Sigmoid colon (tissue), 7 donors: ENCODE results near the gene ERMAP. TPM values are rescaled to one million over a fixed set of nuclear protein-coding genes. Genes with fewer than 3 reads are reported as not detected.

Experiments
- DNase-seq: peaks from one replicate; pipeline ENCODE4 v3.0.0-alpha.2; 2019
- H3K27ac ChIP-seq, 4 donors: fragments of 200-600 bp; sonication (generic); one replicate each; pipeline ENCODE4 v1.5.1; 2016 to 2019; ENCODE audit warnings: mild to moderate bottlenecking in 1 of 4
- H3K27me3 ChIP-seq, 3 donors: fragments of 200-600 bp; sonication (generic); one replicate each; pipeline ENCODE4 v1.5.1; 2019; ENCODE audit warnings: mild to moderate bottlenecking in 1 of 3
- H3K36me3 ChIP-seq, 4 donors: fragments of 200-600 bp; sonication (generic); one replicate each; pipeline ENCODE4 v1.5.1; 2016 to 2019
- H3K4me1 ChIP-seq, 4 donors: fragments of 200-600 bp; sonication (generic); one replicate each; pipeline ENCODE4 v1.5.1; 2017 to 2019
- H3K4me3 ChIP-seq, 4 donors: fragments of 200-600 bp; sonication (generic); one replicate each; pipeline ENCODE4 v1.5.1; 2017 to 2019; ENCODE audit warnings: mild to moderate bottlenecking in 2 of 4, moderate library complexity in 1 of 4
- H3K9me3 ChIP-seq, 4 donors: fragments of 200-600 bp in 3 of 4; sonication (generic) in 3 of 4; one replicate each; pipeline versions ENCODE4 v1.5.1 to v1.6.1; 2013 to 2019
- EP300 ChIP-seq, 4 donors: sonication (generic); formaldehyde crosslinking; IDR thresholded peaks; one replicate each; pipeline ENCODE4 v1.6.1; 2017; ENCODE audit warnings: antibody characterized with exemption in 4 of 4
- POLR2A ChIP-seq, 2 donors: fragments of 450-650 bp; IDR thresholded peaks; one replicate each; pipeline ENCODE4 v1.6.1; 2016; ENCODE audit warnings: antibody characterized with exemption in 2 of 2, mild to moderate bottlenecking in 2 of 2, moderate library complexity in 2 of 2
- POLR2AphosphoS5 ChIP-seq, 4 donors: sonication (generic); formaldehyde crosslinking; IDR thresholded peaks; one replicate each; pipeline ENCODE4 v1.6.1; 2017; ENCODE audit warnings: antibody characterized with exemption in 4 of 4
- WGBS, 2 donors: extraction: QIAGEN DNeasy Blood & Tissue Kit; methylation state at CpG; one replicate each; pipeline ENCODE4 v1.1.7; 2013; 5-methylcytosine and 5-hydroxymethylcytosine counted together
- intact Hi-C: fragments of 100-400 bp; cut with DNase I; formaldehyde crosslinking; loops from one replicate; pipeline ENCODE4 v1.15.1; 2023
- polyA plus RNA-seq, 3 donors: library from polyadenylated mRNA; stranded (reverse); fragments of 200-250 nt; gene quantifications; one replicate each; pipeline ENCODE4 v1.2.3, GENCODE V29; 2013
- total RNA-seq, 4 donors: library from RNA; depleted of rRNA; stranded (reverse); fragments of >200 nt; gene quantifications; one replicate each; pipeline ENCODE4 v1.1.0, GENCODE V29; 2016
- TF ChIP-seq, protein P1 (sequence below), 4 experiments: fragments of 450-650 bp in 3 of 4; fragments of 200-600 bp in 1 of 4; IDR thresholded peaks; one replicate each; pipeline ENCODE4 v1.5.1; 2016 to 2019; ENCODE audit warnings: antibody characterized with exemption in 4 of 4, mild to moderate bottlenecking in 3 of 4, moderate library complexity in 2 of 4
- donor health status: healthy with polysubstance abuse.
- donor health status: Bipolar disorder and iron deficiency.
- donor health status: healthy.

The ERMAP gene
- total and polyA plus RNA-seq, 7 donors, result 3.5 to 18.6 (median 9.5) TPM

DNA sequence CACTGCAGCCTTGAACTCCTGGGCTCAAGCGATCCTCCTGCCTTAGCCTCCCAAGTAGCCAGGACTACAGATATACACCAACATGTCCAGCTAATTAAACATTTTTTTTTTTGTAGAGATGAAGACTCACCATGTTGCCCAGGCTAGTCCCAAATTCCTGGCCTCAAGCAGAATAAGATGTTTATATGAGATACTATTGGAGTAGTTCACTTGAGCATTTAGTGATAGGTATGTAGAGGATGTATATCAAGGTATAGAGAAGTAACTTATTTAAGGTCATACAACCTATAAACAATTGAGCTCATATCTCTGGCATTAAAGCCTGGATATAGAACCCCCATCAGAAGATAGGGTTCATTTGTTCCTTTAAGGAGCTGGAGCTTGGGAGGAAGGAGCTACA lies 36.7 kb upstream of the ERMAP start:
- Histone ChIP-seq H3K36me3 (peaks cover 12 to 48% (median 18%) of the 10 kb centered on the region in 4 donors), H3K27me3 (no peaks in the 10 kb centered on the region), H3K4me3 (no peak overlapping the region), H3K27ac (no peak overlapping the region), H3K9me3 (no peaks in the 10 kb centered on the region), H3K4me1 (peaks cover 0 to 5% (median 5%) of the 10 kb centered on the region in 4 donors)
- intact Hi-C loops, result no loop called here
- TF ChIP-seq POLR2AphosphoS5 (IDR thresholded peaks at IDR 0.05), result no peak
- no peak for TF ChIP-seq EP300 (IDR thresholded peaks at IDR 0.05)
- TF ChIP-seq POLR2A (IDR thresholded peaks at IDR 0.05), result no peak
- TF ChIP-seq, protein P1, sequence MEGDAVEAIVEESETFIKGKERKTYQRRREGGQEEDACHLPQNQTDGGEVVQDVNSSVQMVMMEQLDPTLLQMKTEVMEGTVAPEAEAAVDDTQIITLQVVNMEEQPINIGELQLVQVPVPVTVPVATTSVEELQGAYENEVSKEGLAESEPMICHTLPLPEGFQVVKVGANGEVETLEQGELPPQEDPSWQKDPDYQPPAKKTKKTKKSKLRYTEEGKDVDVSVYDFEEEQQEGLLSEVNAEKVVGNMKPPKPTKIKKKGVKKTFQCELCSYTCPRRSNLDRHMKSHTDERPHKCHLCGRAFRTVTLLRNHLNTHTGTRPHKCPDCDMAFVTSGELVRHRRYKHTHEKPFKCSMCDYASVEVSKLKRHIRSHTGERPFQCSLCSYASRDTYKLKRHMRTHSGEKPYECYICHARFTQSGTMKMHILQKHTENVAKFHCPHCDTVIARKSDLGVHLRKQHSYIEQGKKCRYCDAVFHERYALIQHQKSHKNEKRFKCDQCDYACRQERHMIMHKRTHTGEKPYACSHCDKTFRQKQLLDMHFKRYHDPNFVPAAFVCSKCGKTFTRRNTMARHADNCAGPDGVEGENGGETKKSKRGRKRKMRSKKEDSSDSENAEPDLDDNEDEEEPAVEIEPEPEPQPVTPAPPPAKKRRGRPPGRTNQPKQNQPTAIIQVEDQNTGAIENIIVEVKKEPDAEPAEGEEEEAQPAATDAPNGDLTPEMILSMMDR (IDR thresholded peaks at IDR 0.05), result no peak
- 99 to 100% methylated on average over 1 of the region's 1 CpG for WGBS, 2 donors
- no peak for DNase-seq

DNA sequence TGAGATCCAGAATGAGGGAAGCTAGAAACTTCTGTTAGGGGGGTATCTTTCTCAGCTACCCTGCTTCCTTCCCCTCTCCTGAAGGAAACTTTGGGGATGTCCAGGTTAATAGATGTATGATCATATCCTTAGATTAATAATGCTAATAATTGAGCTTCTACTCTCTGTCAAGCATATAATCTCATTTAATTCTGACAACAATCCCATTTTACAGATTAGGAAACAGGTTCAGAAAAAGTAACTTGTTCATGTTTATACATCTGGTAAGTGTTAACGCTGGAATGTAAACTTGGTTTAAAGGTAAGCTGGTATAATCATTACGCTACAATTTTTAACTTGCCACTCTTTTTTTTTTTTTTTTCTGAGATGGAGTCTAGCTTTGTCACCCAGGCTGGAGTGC lies 33.8 kb upstream of the ERMAP start:
- intact Hi-C loops, result no loop called here
- 96 to 98% methylated on average over 2 of the region's 2 CpGs for WGBS, 2 donors
- no peak for TF ChIP-seq POLR2A (IDR thresholded peaks at IDR 0.05)
- TF ChIP-seq, protein P1 (IDR thresholded peaks at IDR 0.05), result no peak
- no peak for TF ChIP-seq EP300 (IDR thresholded peaks at IDR 0.05)
- TF ChIP-seq POLR2AphosphoS5 (IDR thresholded peaks at IDR 0.05), result no peak
- Histone ChIP-seq H3K9me3 (no peaks in the 10 kb centered on the region), H3K27me3 (no peaks in the 10 kb centered on the region), H3K27ac (no peak overlapping the region), H3K4me3 (no peak overlapping the region), H3K36me3 (peaks cover 0 to 21% (median 4%) of the 10 kb centered on the region in 4 donors), H3K4me1 (peaks cover 0 to 11% (median 11%) of the 10 kb centered on the region in 4 donors)
- DNase-seq, result no peak

DNA sequence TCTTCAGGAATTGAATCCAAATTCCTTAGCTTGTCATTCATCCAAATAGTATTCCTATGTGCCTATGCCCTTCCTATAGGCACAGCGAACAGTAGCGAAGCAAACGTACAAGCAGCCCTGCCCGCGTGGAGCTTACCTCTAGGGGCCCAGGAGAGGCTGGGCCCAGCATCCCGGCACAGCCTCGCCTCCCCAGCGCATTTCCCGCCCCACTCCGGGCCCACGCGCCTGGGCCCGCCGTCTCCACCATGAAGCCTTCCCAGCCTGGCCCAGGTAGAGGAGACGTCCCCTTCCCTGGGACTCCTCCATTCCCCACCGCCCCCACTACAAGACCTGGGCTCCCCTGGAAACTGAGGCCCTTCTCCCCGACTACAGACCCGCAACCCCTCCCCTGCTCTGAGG lies 32.4 kb upstream of the ERMAP start:
- TF ChIP-seq, protein P1 (IDR thresholded peaks at IDR 0.05), result no peak
- TF ChIP-seq POLR2AphosphoS5 (IDR thresholded peaks at IDR 0.05), result no peak
- no peak for TF ChIP-seq POLR2A (IDR thresholded peaks at IDR 0.05)
- TF ChIP-seq EP300 (IDR thresholded peaks at IDR 0.05), result no peak
- no peak for DNase-seq
- Histone ChIP-seq H3K27ac (no peak overlapping the region), H3K36me3 (peaks cover 0 to 21% (median 4%) of the 10 kb centered on the region in 4 donors), H3K4me3 (peak overlapping the region in 3 of 4 donors; percentile 40 to 53 (median 50)), H3K27me3 (no peaks in the 10 kb centered on the region), H3K4me1 (peaks cover 0 to 11% (median 11%) of the 10 kb centered on the region in 4 donors), H3K9me3 (no peaks in the 10 kb centered on the region)
- intact Hi-C loops, result no loop called here
- WGBS, 2 donors, result 89 to 92% methylated on average over 18 of the region's 18 CpGs

- peaks cover 0 to 15% (median 4%) of the 10 kb centered on the region in 4 donors for H3K36me3 ChIP-seq
- no peaks in the 10 kb centered on the region for H3K27me3 ChIP-seq
- H3K27ac ChIP-seq, result no peak within 1 kb of the TSS
- peak; percentile 64 for DNase-seq
- 10 to 16% methylated on average over 54 of the region's 54 CpGs for WGBS, 2 donors
- TF ChIP-seq, protein P1 (IDR thresholded peaks at IDR 0.05), result no peak
- no peak for TF ChIP-seq EP300 (IDR thresholded peaks at IDR 0.05)
- no peak for TF ChIP-seq POLR2AphosphoS5 (IDR thresholded peaks at IDR 0.05)
- TF ChIP-seq POLR2A (IDR thresholded peaks at IDR 0.05), result no peak
- H3K9me3 ChIP-seq, result no peaks in the 10 kb centered on the region
- peaks cover 0 to 11% (median 11%) of the 10 kb centered on the region in 4 donors for H3K4me1 ChIP-seq
- H3K4me3 ChIP-seq, result peak within 1 kb of the TSS; percentile 39 to 53 (median 45)
- intact Hi-C loops, result no loop called here
Measured at GRCh38 chr1:42784946-42785693, 31.8 kb upstream of the ERMAP start, which contains the start of gene TMEM269. TMEM269 (plus strand) TSS chr1:42784991; CDS start chr1:42789894, 4,903 bp downstream.
